ENCODE results near the gene TNFRSF19.

GRCh38 chr13:23724196-23724970, 154.2 kb downstream of the TNFRSF19 start:
- TF ChIP-seq, protein P1, sequence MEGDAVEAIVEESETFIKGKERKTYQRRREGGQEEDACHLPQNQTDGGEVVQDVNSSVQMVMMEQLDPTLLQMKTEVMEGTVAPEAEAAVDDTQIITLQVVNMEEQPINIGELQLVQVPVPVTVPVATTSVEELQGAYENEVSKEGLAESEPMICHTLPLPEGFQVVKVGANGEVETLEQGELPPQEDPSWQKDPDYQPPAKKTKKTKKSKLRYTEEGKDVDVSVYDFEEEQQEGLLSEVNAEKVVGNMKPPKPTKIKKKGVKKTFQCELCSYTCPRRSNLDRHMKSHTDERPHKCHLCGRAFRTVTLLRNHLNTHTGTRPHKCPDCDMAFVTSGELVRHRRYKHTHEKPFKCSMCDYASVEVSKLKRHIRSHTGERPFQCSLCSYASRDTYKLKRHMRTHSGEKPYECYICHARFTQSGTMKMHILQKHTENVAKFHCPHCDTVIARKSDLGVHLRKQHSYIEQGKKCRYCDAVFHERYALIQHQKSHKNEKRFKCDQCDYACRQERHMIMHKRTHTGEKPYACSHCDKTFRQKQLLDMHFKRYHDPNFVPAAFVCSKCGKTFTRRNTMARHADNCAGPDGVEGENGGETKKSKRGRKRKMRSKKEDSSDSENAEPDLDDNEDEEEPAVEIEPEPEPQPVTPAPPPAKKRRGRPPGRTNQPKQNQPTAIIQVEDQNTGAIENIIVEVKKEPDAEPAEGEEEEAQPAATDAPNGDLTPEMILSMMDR (conservative IDR thresholded peaks at IDR 0.05 in 1 of 2, IDR thresholded peaks at IDR 0.05 in 1 of 2; ENCODE audit: extremely low read depth in 1 of 2, insufficient read depth in 1 of 2, low read depth in 1 of 2, low read length in 2 of 2): no peak
- no peak for TF ChIP-seq EZH2 (IDR thresholded peaks at IDR 0.05; ENCODE audit: borderline replicate concordance, low read length)

Data from mammary epithelial cell (primary cell).